Measurements from ENCODE around the gene RIT2. TPM values are rescaled to one million over a fixed set of nuclear protein-coding genes. Genes with fewer than 3 reads are reported as not detected.

Gene RIT2
- polyA plus RNA-seq, 1 donor from 2014 or later = 1.1 TPM

GRCh38 chr18:42746794-42747193 is 368.7 kb downstream of the RIT2 start:
- Histone ChIP-seq H3K4me2 (ENCODE audit: low read length) (no peak overlapping the region), H3K79me2 (replicated peaks; ENCODE audit: insufficient read depth, low read length) (no peaks in the 10 kb centered on the region), H3K9ac (ENCODE audit: low read length) (no peak overlapping the region), H3K36me3 (ENCODE audit: insufficient read depth, low read length) (no peaks in the 10 kb centered on the region), H2AFZ (ENCODE audit: low read depth, low read length) (no peak overlapping the region), H3K27ac (ENCODE audit: low read length) (peak overlapping the region; percentile 26), H3K9me3 (ENCODE audit: low read length) (no peaks in the 10 kb centered on the region), H3F3A (ENCODE audit: insufficient read depth, low read length, poor library complexity, severe bottlenecking) (no peaks in the 10 kb centered on the region), H3K27me3 (ENCODE audit: insufficient read depth, low read depth, low read length) (no peaks in the 10 kb centered on the region), H4K20me1 (ENCODE audit: insufficient read depth) (no peaks in the 10 kb centered on the region), H3K9me2 (ENCODE audit: insufficient read depth, low read length) (no peaks in the 10 kb centered on the region), H3K4me3 (ENCODE audit: low read length) (no peak overlapping the region)
- TF ChIP-seq EP300 (conservative IDR thresholded peaks at IDR 0.05; ENCODE audit: poor library complexity, severe bottlenecking) (peak; percentile 76), POLR2AphosphoS5 (IDR thresholded peaks at IDR 0.05) (peak; percentile 55), SMC3 (conservative IDR thresholded peaks at IDR 0.05; ENCODE audit: poor library complexity) (no peak)

GRCh38 chr18:42745931-42746330 is 369.6 kb downstream of the RIT2 start:
- no peak overlapping the region for H3K27ac ChIP-seq (ENCODE audit: low read length)
- H3K4me3 ChIP-seq (ENCODE audit: low read length) = no peak overlapping the region
- TF ChIP-seq RAD21 (conservative IDR thresholded peaks at IDR 0.05) (no peak), EZH2 (IDR thresholded peaks at IDR 0.05; ENCODE audit: borderline replicate concordance, insufficient read depth, low read length, poor library complexity, severe bottlenecking) (no peak), EP300 (conservative IDR thresholded peaks at IDR 0.05; ENCODE audit: poor library complexity, severe bottlenecking) (no peak), SMC3 (conservative IDR thresholded peaks at IDR 0.05; ENCODE audit: poor library complexity) (no peak), MXI1 (conservative IDR thresholded peaks at IDR 0.05; ENCODE audit: poor library complexity, severe bottlenecking) (no peak), TAF1 (IDR thresholded peaks at IDR 0.05; ENCODE audit: low read depth) (no peak), CTCF (IDR thresholded peaks at IDR 0.05; ENCODE audit: poor library complexity, severe bottlenecking) (no peak), POLR2AphosphoS5 (IDR thresholded peaks at IDR 0.05) (no peak)
- TF ChIP-seq, protein P1, sequence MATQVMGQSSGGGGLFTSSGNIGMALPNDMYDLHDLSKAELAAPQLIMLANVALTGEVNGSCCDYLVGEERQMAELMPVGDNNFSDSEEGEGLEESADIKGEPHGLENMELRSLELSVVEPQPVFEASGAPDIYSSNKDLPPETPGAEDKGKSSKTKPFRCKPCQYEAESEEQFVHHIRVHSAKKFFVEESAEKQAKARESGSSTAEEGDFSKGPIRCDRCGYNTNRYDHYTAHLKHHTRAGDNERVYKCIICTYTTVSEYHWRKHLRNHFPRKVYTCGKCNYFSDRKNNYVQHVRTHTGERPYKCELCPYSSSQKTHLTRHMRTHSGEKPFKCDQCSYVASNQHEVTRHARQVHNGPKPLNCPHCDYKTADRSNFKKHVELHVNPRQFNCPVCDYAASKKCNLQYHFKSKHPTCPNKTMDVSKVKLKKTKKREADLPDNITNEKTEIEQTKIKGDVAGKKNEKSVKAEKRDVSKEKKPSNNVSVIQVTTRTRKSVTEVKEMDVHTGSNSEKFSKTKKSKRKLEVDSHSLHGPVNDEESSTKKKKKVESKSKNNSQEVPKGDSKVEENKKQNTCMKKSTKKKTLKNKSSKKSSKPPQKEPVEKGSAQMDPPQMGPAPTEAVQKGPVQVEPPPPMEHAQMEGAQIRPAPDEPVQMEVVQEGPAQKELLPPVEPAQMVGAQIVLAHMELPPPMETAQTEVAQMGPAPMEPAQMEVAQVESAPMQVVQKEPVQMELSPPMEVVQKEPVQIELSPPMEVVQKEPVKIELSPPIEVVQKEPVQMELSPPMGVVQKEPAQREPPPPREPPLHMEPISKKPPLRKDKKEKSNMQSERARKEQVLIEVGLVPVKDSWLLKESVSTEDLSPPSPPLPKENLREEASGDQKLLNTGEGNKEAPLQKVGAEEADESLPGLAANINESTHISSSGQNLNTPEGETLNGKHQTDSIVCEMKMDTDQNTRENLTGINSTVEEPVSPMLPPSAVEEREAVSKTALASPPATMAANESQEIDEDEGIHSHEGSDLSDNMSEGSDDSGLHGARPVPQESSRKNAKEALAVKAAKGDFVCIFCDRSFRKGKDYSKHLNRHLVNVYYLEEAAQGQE (IDR thresholded peaks at IDR 0.05; ENCODE audit: borderline replicate concordance) = no peak
- no peaks in the 10 kb centered on the region for H3K36me3 ChIP-seq (ENCODE audit: insufficient read depth, low read length)
- no peaks in the 10 kb centered on the region for H3F3A ChIP-seq (ENCODE audit: insufficient read depth, low read length, poor library complexity, severe bottlenecking)
- H3K9me3 ChIP-seq (ENCODE audit: low read length) = no peaks in the 10 kb centered on the region
- no peaks in the 10 kb centered on the region for H3K79me2 ChIP-seq (replicated peaks; ENCODE audit: insufficient read depth, low read length)
- H4K20me1 ChIP-seq (ENCODE audit: insufficient read depth) = no peaks in the 10 kb centered on the region
- no peaks in the 10 kb centered on the region for H3K9me2 ChIP-seq (ENCODE audit: insufficient read depth, low read length)
- no peak overlapping the region for H3K4me2 ChIP-seq (ENCODE audit: low read length)
- H3K27me3 ChIP-seq (ENCODE audit: insufficient read depth, low read depth, low read length) = no peaks in the 10 kb centered on the region
- no peak overlapping the region for H3K9ac ChIP-seq (ENCODE audit: low read length)
- no peak overlapping the region for H2AFZ ChIP-seq (ENCODE audit: low read depth, low read length)

DNA sequence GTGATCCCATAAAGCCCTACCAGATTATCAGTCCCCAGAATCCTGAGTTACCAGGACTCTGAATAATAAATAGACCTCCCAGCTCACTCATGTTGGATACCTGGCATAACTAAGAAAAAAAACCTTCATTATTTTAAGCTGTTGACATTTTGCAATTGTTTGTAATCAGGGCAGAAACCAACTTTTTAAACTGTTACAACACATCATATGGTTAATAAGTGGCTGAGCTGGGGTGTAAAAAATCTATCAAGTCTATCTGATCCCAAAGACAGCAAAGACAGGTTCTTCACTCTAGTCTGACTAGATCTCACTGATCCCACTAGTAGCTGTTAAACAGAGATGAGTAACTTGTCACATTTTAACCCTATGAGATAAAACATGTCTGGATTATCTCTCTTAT is 370.3 kb downstream of the RIT2 start:
- H3K4me2 ChIP-seq (ENCODE audit: low read length) = no peak overlapping the region
- no peak overlapping the region for H3K9ac ChIP-seq (ENCODE audit: low read length)
- no peak overlapping the region for H3K4me3 ChIP-seq (ENCODE audit: low read length)
- no peak overlapping the region for H2AFZ ChIP-seq (ENCODE audit: low read depth, low read length)
- TF ChIP-seq MXI1 (conservative IDR thresholded peaks at IDR 0.05; ENCODE audit: poor library complexity, severe bottlenecking) = no peak
- TF ChIP-seq CTCF (IDR thresholded peaks at IDR 0.05; ENCODE audit: poor library complexity, severe bottlenecking) = no peak
- no peak for TF ChIP-seq EP300 (conservative IDR thresholded peaks at IDR 0.05; ENCODE audit: poor library complexity, severe bottlenecking)
- no peak for TF ChIP-seq POLR2AphosphoS5 (IDR thresholded peaks at IDR 0.05)
- no peak for TF ChIP-seq TAF1 (IDR thresholded peaks at IDR 0.05; ENCODE audit: low read depth)
- TF ChIP-seq, protein P1 (IDR thresholded peaks at IDR 0.05; ENCODE audit: borderline replicate concordance) = no peak
- TF ChIP-seq RAD21 (conservative IDR thresholded peaks at IDR 0.05) = no peak
- TF ChIP-seq EZH2 (IDR thresholded peaks at IDR 0.05; ENCODE audit: borderline replicate concordance, insufficient read depth, low read length, poor library complexity, severe bottlenecking) = no peak
- H4K20me1 ChIP-seq (ENCODE audit: insufficient read depth) = no peaks in the 10 kb centered on the region
- H3K9me3 ChIP-seq (ENCODE audit: low read length) = no peaks in the 10 kb centered on the region
- H3K27me3 ChIP-seq (ENCODE audit: insufficient read depth, low read depth, low read length) = no peaks in the 10 kb centered on the region
- no peaks in the 10 kb centered on the region for H3K36me3 ChIP-seq (ENCODE audit: insufficient read depth, low read length)
- no peaks in the 10 kb centered on the region for H3K79me2 ChIP-seq (replicated peaks; ENCODE audit: insufficient read depth, low read length)
- no peak overlapping the region for H3K27ac ChIP-seq (ENCODE audit: low read length)
- H3K9me2 ChIP-seq (ENCODE audit: insufficient read depth, low read length) = no peaks in the 10 kb centered on the region
- H3F3A ChIP-seq (ENCODE audit: insufficient read depth, low read length, poor library complexity, severe bottlenecking) = no peaks in the 10 kb centered on the region
